WERI-Rb-1 (cell line): ENCODE results near the gene ZFPM1.

Experiments
- DNase-seq: peaks from one replicate; pipeline ENCODE4 v3.0.0-alpha.2; 2020
- H3K27ac ChIP-seq: fragments of 250-450 bp; sonication (Bioruptor Pico); 2 replicates; pipeline ENCODE4 v1.5.1; 2020; ENCODE audit warnings: mild to moderate bottlenecking, moderate library complexity
- H3K27me3 ChIP-seq: fragments of 250-450 bp; sonication (Bioruptor Pico); 2 replicates; pipeline ENCODE4 v1.5.1; 2021; ENCODE audit warnings: mild to moderate bottlenecking, low read depth, moderate library complexity; ENCODE audit not compliant: insufficient read depth, severe bottlenecking
- H3K36me3 ChIP-seq: fragments of 250-450 bp; sonication (Bioruptor Pico); 2 replicates; pipeline ENCODE4 v1.5.1; 2020; ENCODE audit warnings: mild to moderate bottlenecking, moderate library complexity
- H3K4me3 ChIP-seq: 2 replicates; pipeline ENCODE4 v1.5.1; 2011; ENCODE audit warnings: low read depth, mild to moderate bottlenecking, control low read depth, low read length
- H3K9me3 ChIP-seq: fragments of 250-450 bp; sonication (Bioruptor Pico); 2 replicates; pipeline ENCODE4 v1.5.1; 2021; ENCODE audit warnings: mild to moderate bottlenecking, moderate library complexity; ENCODE audit not compliant: severe bottlenecking
- CTCF ChIP-seq: IDR thresholded peaks from 2 replicates; pipeline ENCODE4 v1.5.1; 2011; ENCODE audit warnings: low read depth, mild to moderate bottlenecking, control low read depth, inconsistent platforms, low read length

ZFPM1 gene

GRCh38 chr16:88421871-88422433, 31.1 kb upstream of the ZFPM1 start:
- no peak for TF ChIP-seq CTCF
- no peaks in the 10 kb centered on the region for H3K36me3 ChIP-seq
- H3K27me3 ChIP-seq: no peaks in the 10 kb centered on the region
- no peaks in the 10 kb centered on the region for H3K9me3 ChIP-seq
- no peak overlapping the region for H3K27ac ChIP-seq
- no peak overlapping the region for H3K4me3 ChIP-seq
- DNase-seq: no peak

- Histone ChIP-seq H3K36me3 (no peaks in the 10 kb centered on the region), H3K4me3 (no peak overlapping the region), H3K27me3 (no peaks in the 10 kb centered on the region), H3K9me3 (no peaks in the 10 kb centered on the region), H3K27ac (no peak overlapping the region)
- DNase-seq: no peak
- no peak for TF ChIP-seq CTCF
Measured at GRCh38 chr16:88422733-88423447, 30.2 kb upstream of the ZFPM1 start.

GRCh38 chr16:88423448-88423850, 29.6 kb upstream of the ZFPM1 start:
- no peaks in the 10 kb centered on the region for H3K9me3 ChIP-seq
- no peaks in the 10 kb centered on the region for H3K27me3 ChIP-seq
- H3K36me3 ChIP-seq: no peaks in the 10 kb centered on the region
- no peak for TF ChIP-seq CTCF
- H3K27ac ChIP-seq: no peak overlapping the region
- DNase-seq: no peak
- H3K4me3 ChIP-seq: no peak overlapping the region

- H3K27ac ChIP-seq: no peak overlapping the region
- DNase-seq: no peak
- H3K4me3 ChIP-seq: no peak overlapping the region
- H3K36me3 ChIP-seq: no peaks in the 10 kb centered on the region
- no peaks in the 10 kb centered on the region for H3K27me3 ChIP-seq
- TF ChIP-seq CTCF: no peak
- H3K9me3 ChIP-seq: no peaks in the 10 kb centered on the region
Measured at GRCh38 chr16:88424587-88425235, 28.4 kb upstream of the ZFPM1 start.

GRCh38 chr16:88426018-88426417, 27.1 kb upstream of the ZFPM1 start:
- Histone ChIP-seq H3K27ac (no peak overlapping the region), H3K4me3 (no peak overlapping the region), H3K9me3 (no peaks in the 10 kb centered on the region), H3K27me3 (no peaks in the 10 kb centered on the region), H3K36me3 (no peaks in the 10 kb centered on the region)
- TF ChIP-seq CTCF: no peak
- DNase-seq: no peak
